ENCODE data around the gene PITPNM2.
"Not testable (repeated sequence)": the region's sequence is repeated elsewhere in the genome, so short reads cannot be mapped to it uniquely, and the experiment has no call there.

PITPNM2 gene

GRCh38 chr12:123120452-123121166, 30.3 kb downstream of the PITPNM2 start:
- no peak for DNase-seq (ENCODE audit: low read depth, low spot score)

- DNase-seq (ENCODE audit: low read depth, low spot score) = no peak
Measured at GRCh38 chr12:123119808-123120207, 31.1 kb downstream of the PITPNM2 start.

- DNase-seq (ENCODE audit: low read depth, low spot score) = no peak
Measured at GRCh38 chr12:123118497-123118896, 32.4 kb downstream of the PITPNM2 start.

- no peak for DNase-seq (ENCODE audit: low read depth, low spot score)
Measured at GRCh38 chr12:123115409-123116121, 35.3 kb downstream of the PITPNM2 start.

GRCh38 chr12:123114304-123115083, 36.4 kb downstream of the PITPNM2 start:
- DNase-seq (ENCODE audit: low read depth, low spot score) = no peak

GRCh38 chr12:123113026-123113425, 37.9 kb downstream of the PITPNM2 start:
- no peak for DNase-seq (ENCODE audit: low read depth, low spot score)

- no peak for DNase-seq (ENCODE audit: low read depth, low spot score)
Measured at GRCh38 chr12:123111498-123112165, 39.3 kb downstream of the PITPNM2 start.

- DNase-seq (ENCODE audit: low read depth, low spot score) = no peak
Measured at GRCh38 chr12:123109319-123109772, 41.5 kb downstream of the PITPNM2 start.

GRCh38 chr12:123108682-123109066, 42.2 kb downstream of the PITPNM2 start:
- no peak for DNase-seq (ENCODE audit: low read depth, low spot score)

- no peak for DNase-seq (ENCODE audit: low read depth, low spot score)
Measured at GRCh38 chr12:123107926-123108681, 42.8 kb downstream of the PITPNM2 start.

GRCh38 chr12:123106640-123107359, 44.1 kb downstream of the PITPNM2 start:
- DNase-seq (ENCODE audit: low read depth, low spot score) = no peak

GRCh38 chr12:123105211-123105826, 45.6 kb downstream of the PITPNM2 start:
- DNase-seq (ENCODE audit: low read depth, low spot score) = no peak

- DNase-seq (ENCODE audit: low read depth, low spot score) = no peak
Measured at GRCh38 chr12:123104809-123105208, 46.1 kb downstream of the PITPNM2 start.

- DNase-seq (ENCODE audit: low read depth, low spot score) = not testable (repeated sequence)
Measured at GRCh38 chr12:123104094-123104493, 46.8 kb downstream of the PITPNM2 start.

GRCh38 chr12:123102781-123103503, 47.9 kb downstream of the PITPNM2 start:
- no peak for DNase-seq (ENCODE audit: low read depth, low spot score)

- DNase-seq (ENCODE audit: low read depth, low spot score) = no peak
Measured at GRCh38 chr12:123102366-123102765, 48.5 kb downstream of the PITPNM2 start.

GRCh38 chr12:123101526-123101925, 49.4 kb downstream of the PITPNM2 start:
- DNase-seq (ENCODE audit: low read depth, low spot score) = no peak

Measured in iPS DF 19.7 (cell line).